ENCODE measurements around the gene FUT2. TPM values are rescaled to one million over a fixed set of nuclear protein-coding genes. Genes with fewer than 3 reads are reported as not detected.

Gene FUT2
- total and polyA plus RNA-seq, 2 donors (not counting 1 experiment from before 2014, with no cell fraction given), result under 0.01 TPM; not detected in 1

DNA sequence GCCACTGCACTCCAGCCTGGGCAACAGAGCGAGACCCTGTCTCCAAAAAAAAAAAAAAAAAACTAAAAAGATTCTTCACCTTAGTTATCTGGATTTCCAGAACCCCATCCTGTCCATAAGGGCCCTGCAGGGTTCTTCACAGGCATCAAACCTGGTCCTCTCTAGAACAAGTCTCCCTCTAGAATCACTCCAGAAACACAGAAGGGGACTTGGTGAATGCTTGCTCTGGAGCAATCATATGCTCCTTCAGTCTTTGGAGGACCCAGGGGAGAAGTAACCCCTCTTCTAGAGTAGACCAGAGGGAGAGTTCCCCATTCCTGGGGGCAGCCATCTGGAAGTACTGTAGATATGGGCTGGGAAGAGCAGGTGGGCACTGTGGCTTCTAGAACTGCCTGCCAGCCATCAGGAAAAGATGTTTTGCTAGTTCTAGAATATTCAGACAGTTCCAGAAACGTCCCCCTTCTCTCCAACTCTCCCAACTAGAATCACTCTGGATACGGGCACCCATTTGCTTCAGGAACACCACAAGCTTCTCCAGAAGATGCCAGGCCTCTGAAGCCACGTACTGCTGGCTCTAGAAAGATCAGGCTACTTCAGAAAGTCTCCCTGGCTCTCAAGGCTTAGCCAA is 53.9 kb downstream of the FUT2 start:
- H3K27ac ChIP-seq (ENCODE audit: insufficient read depth, low read length), result no peak overlapping the region
- peaks cover 22% of the 10 kb centered on the region for H3K27me3 ChIP-seq (ENCODE audit: control insufficient read depth, insufficient read depth, low read length)
- H3K4me3 ChIP-seq (replicated peaks in 1 of 4; ENCODE audit: control extremely low read depth in 1 of 4, insufficient read depth in 1 of 4, low read depth in 3 of 4, low read length in 4 of 4), result no peak overlapping the region
- peaks cover 3% of the 10 kb centered on the region for H3K4me1 ChIP-seq (ENCODE audit: control insufficient read depth, extremely low read depth, insufficient read depth, low read length)
- H3K4me2 ChIP-seq (ENCODE audit: extremely low read depth, insufficient read depth, low read length), result no peak overlapping the region
- H3K9ac ChIP-seq (ENCODE audit: insufficient read depth, low read length), result no peak overlapping the region
- no peaks in the 10 kb centered on the region for H3K36me3 ChIP-seq (ENCODE audit: control insufficient read depth, insufficient read depth, low read length)
- no peak overlapping the region for H2AFZ ChIP-seq (ENCODE audit: low read length)
- DNase-seq (ENCODE audit: low read depth in 2 of 2), result no peak
- H3K9me3 ChIP-seq (ENCODE audit: control insufficient read depth, insufficient read depth, low read depth, low read length), result no peaks in the 10 kb centered on the region
- no peaks in the 10 kb centered on the region for H3K79me2 ChIP-seq (ENCODE audit: control insufficient read depth, insufficient read depth, low read length)
- H4K20me1 ChIP-seq (ENCODE audit: control insufficient read depth, extremely low read depth, insufficient read depth, low read length), result no peaks in the 10 kb centered on the region
- no peak for TF ChIP-seq EZH2 (IDR thresholded peaks at IDR 0.05; ENCODE audit: low read length, missing control alignments)
- TF ChIP-seq, protein P1, sequence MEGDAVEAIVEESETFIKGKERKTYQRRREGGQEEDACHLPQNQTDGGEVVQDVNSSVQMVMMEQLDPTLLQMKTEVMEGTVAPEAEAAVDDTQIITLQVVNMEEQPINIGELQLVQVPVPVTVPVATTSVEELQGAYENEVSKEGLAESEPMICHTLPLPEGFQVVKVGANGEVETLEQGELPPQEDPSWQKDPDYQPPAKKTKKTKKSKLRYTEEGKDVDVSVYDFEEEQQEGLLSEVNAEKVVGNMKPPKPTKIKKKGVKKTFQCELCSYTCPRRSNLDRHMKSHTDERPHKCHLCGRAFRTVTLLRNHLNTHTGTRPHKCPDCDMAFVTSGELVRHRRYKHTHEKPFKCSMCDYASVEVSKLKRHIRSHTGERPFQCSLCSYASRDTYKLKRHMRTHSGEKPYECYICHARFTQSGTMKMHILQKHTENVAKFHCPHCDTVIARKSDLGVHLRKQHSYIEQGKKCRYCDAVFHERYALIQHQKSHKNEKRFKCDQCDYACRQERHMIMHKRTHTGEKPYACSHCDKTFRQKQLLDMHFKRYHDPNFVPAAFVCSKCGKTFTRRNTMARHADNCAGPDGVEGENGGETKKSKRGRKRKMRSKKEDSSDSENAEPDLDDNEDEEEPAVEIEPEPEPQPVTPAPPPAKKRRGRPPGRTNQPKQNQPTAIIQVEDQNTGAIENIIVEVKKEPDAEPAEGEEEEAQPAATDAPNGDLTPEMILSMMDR (conservative IDR thresholded peaks at IDR 0.05 in 1 of 2, IDR thresholded peaks at IDR 0.05 in 1 of 2; ENCODE audit: low read depth in 1 of 2, low read length in 2 of 2), result no peak

DNA sequence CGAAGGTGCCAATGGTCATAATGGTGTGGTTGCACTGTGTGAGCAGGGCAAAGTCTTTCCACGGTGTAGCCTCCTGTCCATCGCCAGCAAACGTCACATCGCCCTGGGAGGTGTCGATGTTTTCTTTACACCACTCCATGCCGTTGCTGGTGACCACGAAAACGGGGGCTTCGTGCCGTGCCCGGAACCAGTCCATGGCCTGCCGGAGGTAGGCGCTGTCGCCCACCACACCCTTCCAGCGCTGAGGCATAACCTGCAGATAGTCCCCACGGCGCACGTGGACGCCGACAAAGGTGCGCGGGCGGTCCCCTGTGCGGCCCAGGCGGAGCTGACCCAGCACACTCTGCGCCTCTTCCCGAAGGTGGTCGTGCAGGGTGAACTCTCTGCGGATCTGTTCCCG is 54.6 kb downstream of the FUT2 start:
- no peak for TF ChIP-seq EZH2 (IDR thresholded peaks at IDR 0.05; ENCODE audit: low read length, missing control alignments)
- TF ChIP-seq, protein P1 (conservative IDR thresholded peaks at IDR 0.05 in 1 of 2, IDR thresholded peaks at IDR 0.05 in 1 of 2; ENCODE audit: low read depth in 1 of 2, low read length in 2 of 2), result no peak
- H3K27me3 ChIP-seq (ENCODE audit: control insufficient read depth, insufficient read depth, low read length), result peaks cover 22% of the 10 kb centered on the region
- H3K27ac ChIP-seq (ENCODE audit: insufficient read depth, low read length), result no peak overlapping the region
- no peak overlapping the region for H3K4me3 ChIP-seq (replicated peaks in 1 of 4; ENCODE audit: control extremely low read depth in 1 of 4, insufficient read depth in 1 of 4, low read depth in 3 of 4, low read length in 4 of 4)
- no peaks in the 10 kb centered on the region for H3K9me3 ChIP-seq (ENCODE audit: control insufficient read depth, insufficient read depth, low read depth, low read length)
- no peaks in the 10 kb centered on the region for H3K79me2 ChIP-seq (ENCODE audit: control insufficient read depth, insufficient read depth, low read length)
- H3K4me1 ChIP-seq (ENCODE audit: control insufficient read depth, extremely low read depth, insufficient read depth, low read length), result peaks cover 3% of the 10 kb centered on the region
- no peak for DNase-seq (ENCODE audit: low read depth in 2 of 2)
- H3K9ac ChIP-seq (ENCODE audit: insufficient read depth, low read length), result no peak overlapping the region
- no peak overlapping the region for H3K4me2 ChIP-seq (ENCODE audit: extremely low read depth, insufficient read depth, low read length)
- H2AFZ ChIP-seq (ENCODE audit: low read length), result no peak overlapping the region
- H3K36me3 ChIP-seq (ENCODE audit: control insufficient read depth, insufficient read depth, low read length), result no peaks in the 10 kb centered on the region
- no peaks in the 10 kb centered on the region for H4K20me1 ChIP-seq (ENCODE audit: control insufficient read depth, extremely low read depth, insufficient read depth, low read length)

DNA sequence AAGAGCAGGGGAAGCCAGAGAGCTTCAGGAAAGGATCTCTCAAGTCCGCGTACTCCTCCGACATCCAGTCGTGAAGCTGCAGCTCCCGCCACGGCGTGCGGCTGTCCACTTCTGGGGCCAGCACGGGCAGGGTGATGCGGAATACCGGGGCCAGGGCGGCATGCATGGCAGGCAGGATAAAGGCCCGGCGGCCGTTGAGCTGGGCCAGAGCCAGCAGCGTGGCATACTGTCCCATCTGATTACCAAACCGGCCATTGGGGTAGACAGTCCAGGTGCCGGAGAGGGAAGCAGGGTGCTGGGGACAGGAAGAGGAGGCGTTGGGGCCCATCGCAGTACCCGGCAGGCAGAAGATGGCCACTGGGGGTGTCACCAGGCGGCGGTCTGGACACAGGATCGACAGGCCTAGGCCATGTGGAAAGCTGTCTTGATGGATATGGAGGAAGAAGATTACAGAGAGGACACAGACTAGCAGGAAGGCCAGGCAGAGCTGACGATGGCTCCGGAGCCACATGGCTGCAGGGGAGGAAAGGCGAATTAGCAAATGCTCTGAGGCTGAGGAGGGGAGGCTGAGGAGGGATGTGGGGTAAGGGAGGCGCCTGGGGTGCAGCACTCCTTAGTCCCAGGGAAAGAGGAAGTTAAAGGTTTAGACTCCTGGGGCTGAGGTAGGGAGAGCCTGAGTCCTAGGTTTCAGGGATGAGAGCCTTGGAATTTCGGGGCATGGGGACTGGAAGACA is 55.2 kb downstream of the FUT2 start:
- Histone ChIP-seq H3K9ac (ENCODE audit: insufficient read depth, low read length) (no peak overlapping the region), H2AFZ (ENCODE audit: low read length) (no peak overlapping the region), H3K9me3 (ENCODE audit: control insufficient read depth, insufficient read depth, low read depth, low read length) (no peaks in the 10 kb centered on the region), H3K79me2 (ENCODE audit: control insufficient read depth, insufficient read depth, low read length) (no peaks in the 10 kb centered on the region), H4K20me1 (ENCODE audit: control insufficient read depth, extremely low read depth, insufficient read depth, low read length) (no peaks in the 10 kb centered on the region), H3K27me3 (ENCODE audit: control insufficient read depth, insufficient read depth, low read length) (peaks cover 22% of the 10 kb centered on the region), H3K4me3 (replicated peaks in 1 of 4; ENCODE audit: control extremely low read depth in 1 of 4, insufficient read depth in 1 of 4, low read depth in 3 of 4, low read length in 4 of 4) (no peak overlapping the region), H3K36me3 (ENCODE audit: control insufficient read depth, insufficient read depth, low read length) (no peaks in the 10 kb centered on the region), H3K4me2 (ENCODE audit: extremely low read depth, insufficient read depth, low read length) (no peak overlapping the region), H3K4me1 (ENCODE audit: control insufficient read depth, extremely low read depth, insufficient read depth, low read length) (peaks cover 3% of the 10 kb centered on the region), H3K27ac (ENCODE audit: insufficient read depth, low read length) (no peak overlapping the region)
- DNase-seq (ENCODE audit: low read depth in 2 of 2), result no peak
- TF ChIP-seq EZH2 (IDR thresholded peaks at IDR 0.05; ENCODE audit: low read length, missing control alignments), result no peak
- TF ChIP-seq, protein P1 (conservative IDR thresholded peaks at IDR 0.05 in 1 of 2, IDR thresholded peaks at IDR 0.05 in 1 of 2; ENCODE audit: low read depth in 1 of 2, low read length in 2 of 2), result no peak
